ENCODE measurements around the gene GAPVD1.
A peak's percentile ranks its signal among the peaks of the same experiment; 100 is the strongest.

Gene GAPVD1

GRCh38 chr9:125317704-125318103 is 56.1 kb downstream of the GAPVD1 start:
- H3K4me1 ChIP-seq (ENCODE audit: control insufficient read depth, insufficient read depth, low read length): no peaks in the 10 kb centered on the region
- no peak overlapping the region for H3K27ac ChIP-seq (ENCODE audit: low read depth, low read length)
- H3K9me3 ChIP-seq (ENCODE audit: control insufficient read depth, insufficient read depth, low read depth, low read length): no peaks in the 10 kb centered on the region
- H3K9ac ChIP-seq (ENCODE audit: low read length): no peak overlapping the region
- H3K4me3 ChIP-seq (ENCODE audit: low read depth, low read length): no peak overlapping the region
- peaks cover 43% of the 10 kb centered on the region for H3K36me3 ChIP-seq (ENCODE audit: control insufficient read depth, insufficient read depth, low read length)
- no peaks in the 10 kb centered on the region for H3K27me3 ChIP-seq (ENCODE audit: control insufficient read depth, insufficient read depth, low read length)

GRCh38 chr9:125321496-125321895 is 59.9 kb downstream of the GAPVD1 start:
- Histone ChIP-seq H3K27me3 (ENCODE audit: control insufficient read depth, insufficient read depth, low read length) (no peaks in the 10 kb centered on the region), H3K36me3 (ENCODE audit: control insufficient read depth, insufficient read depth, low read length) (peaks cover 42% of the 10 kb centered on the region), H3K27ac (ENCODE audit: low read depth, low read length) (no peak overlapping the region), H3K9ac (ENCODE audit: low read length) (no peak overlapping the region), H3K4me1 (ENCODE audit: control insufficient read depth, insufficient read depth, low read length) (no peaks in the 10 kb centered on the region), H3K4me3 (ENCODE audit: low read depth, low read length) (no peak overlapping the region), H3K9me3 (ENCODE audit: control insufficient read depth, insufficient read depth, low read depth, low read length) (no peaks in the 10 kb centered on the region)

GRCh38 chr9:125323615-125324014 is 62.0 kb downstream of the GAPVD1 start:
- H3K9me3 ChIP-seq (ENCODE audit: control insufficient read depth, insufficient read depth, low read depth, low read length): no peaks in the 10 kb centered on the region
- H3K9ac ChIP-seq (ENCODE audit: low read length): no peak overlapping the region
- H3K27me3 ChIP-seq (ENCODE audit: control insufficient read depth, insufficient read depth, low read length): no peaks in the 10 kb centered on the region
- H3K36me3 ChIP-seq (ENCODE audit: control insufficient read depth, insufficient read depth, low read length): peaks cover 53% of the 10 kb centered on the region
- no peaks in the 10 kb centered on the region for H3K4me1 ChIP-seq (ENCODE audit: control insufficient read depth, insufficient read depth, low read length)
- no peak overlapping the region for H3K27ac ChIP-seq (ENCODE audit: low read depth, low read length)
- no peak overlapping the region for H3K4me3 ChIP-seq (ENCODE audit: low read depth, low read length)

GRCh38 chr9:125325826-125326225 is 64.2 kb downstream of the GAPVD1 start:
- no peaks in the 10 kb centered on the region for H3K9me3 ChIP-seq (ENCODE audit: control insufficient read depth, insufficient read depth, low read depth, low read length)
- no peaks in the 10 kb centered on the region for H3K4me1 ChIP-seq (ENCODE audit: control insufficient read depth, insufficient read depth, low read length)
- no peaks in the 10 kb centered on the region for H3K27me3 ChIP-seq (ENCODE audit: control insufficient read depth, insufficient read depth, low read length)
- H3K36me3 ChIP-seq (ENCODE audit: control insufficient read depth, insufficient read depth, low read length): peaks cover 63% of the 10 kb centered on the region
- no peak overlapping the region for H3K9ac ChIP-seq (ENCODE audit: low read length)
- H3K4me3 ChIP-seq (ENCODE audit: low read depth, low read length): no peak overlapping the region
- no peak overlapping the region for H3K27ac ChIP-seq (ENCODE audit: low read depth, low read length)

- no peaks in the 10 kb centered on the region for H3K27me3 ChIP-seq (ENCODE audit: control insufficient read depth, insufficient read depth, low read length)
- H3K36me3 ChIP-seq (ENCODE audit: control insufficient read depth, insufficient read depth, low read length): peaks cover 68% of the 10 kb centered on the region
- no peaks in the 10 kb centered on the region for H3K4me1 ChIP-seq (ENCODE audit: control insufficient read depth, insufficient read depth, low read length)
- no peak overlapping the region for H3K4me3 ChIP-seq (ENCODE audit: low read depth, low read length)
- H3K9me3 ChIP-seq (ENCODE audit: control insufficient read depth, insufficient read depth, low read depth, low read length): no peaks in the 10 kb centered on the region
- no peak overlapping the region for H3K9ac ChIP-seq (ENCODE audit: low read length)
- H3K27ac ChIP-seq (ENCODE audit: low read depth, low read length): no peak overlapping the region
These were observed 68.4 kb downstream of the GAPVD1 start for GRCh38 chr9:125329978-125330377.

- Histone ChIP-seq H3K36me3 (ENCODE audit: control insufficient read depth, insufficient read depth, low read length) (peaks cover 67% of the 10 kb centered on the region), H3K4me1 (ENCODE audit: control insufficient read depth, insufficient read depth, low read length) (no peaks in the 10 kb centered on the region), H3K9ac (ENCODE audit: low read length) (no peak overlapping the region), H3K9me3 (ENCODE audit: control insufficient read depth, insufficient read depth, low read depth, low read length) (no peaks in the 10 kb centered on the region), H3K27ac (ENCODE audit: low read depth, low read length) (no peak overlapping the region), H3K27me3 (ENCODE audit: control insufficient read depth, insufficient read depth, low read length) (no peaks in the 10 kb centered on the region), H3K4me3 (ENCODE audit: low read depth, low read length) (no peak overlapping the region)
These were observed 69.0 kb downstream of the GAPVD1 start for GRCh38 chr9:125330587-125330986.

GRCh38 chr9:125332527-125332926 is 70.9 kb downstream of the GAPVD1 start:
- H3K36me3 ChIP-seq (ENCODE audit: control insufficient read depth, insufficient read depth, low read length): peaks cover 59% of the 10 kb centered on the region
- no peak overlapping the region for H3K27ac ChIP-seq (ENCODE audit: low read depth, low read length)
- no peaks in the 10 kb centered on the region for H3K9me3 ChIP-seq (ENCODE audit: control insufficient read depth, insufficient read depth, low read depth, low read length)
- H3K4me3 ChIP-seq (ENCODE audit: low read depth, low read length): no peak overlapping the region
- H3K9ac ChIP-seq (ENCODE audit: low read length): no peak overlapping the region
- H3K4me1 ChIP-seq (ENCODE audit: control insufficient read depth, insufficient read depth, low read length): no peaks in the 10 kb centered on the region
- H3K27me3 ChIP-seq (ENCODE audit: control insufficient read depth, insufficient read depth, low read length): no peaks in the 10 kb centered on the region

- H3K4me3 ChIP-seq (ENCODE audit: low read depth, low read length): no peak overlapping the region
- H3K27me3 ChIP-seq (ENCODE audit: control insufficient read depth, insufficient read depth, low read length): no peaks in the 10 kb centered on the region
- H3K9ac ChIP-seq (ENCODE audit: low read length): no peak overlapping the region
- peaks cover 61% of the 10 kb centered on the region for H3K36me3 ChIP-seq (ENCODE audit: control insufficient read depth, insufficient read depth, low read length)
- 0 out of 2 replicates have a peak, but pooled peaks cover 1% of the 10 kb centered on the region for H3K4me1 ChIP-seq (ENCODE audit: control insufficient read depth, insufficient read depth, low read length)
- no peak overlapping the region for H3K27ac ChIP-seq (ENCODE audit: low read depth, low read length)
- no peaks in the 10 kb centered on the region for H3K9me3 ChIP-seq (ENCODE audit: control insufficient read depth, insufficient read depth, low read depth, low read length)
These were observed 75.6 kb downstream of the GAPVD1 start for GRCh38 chr9:125337236-125337635.

GRCh38 chr9:125338929-125339328 is 77.3 kb downstream of the GAPVD1 start:
- peaks cover 51% of the 10 kb centered on the region for H3K36me3 ChIP-seq (ENCODE audit: control insufficient read depth, insufficient read depth, low read length)
- no peak overlapping the region for H3K27ac ChIP-seq (ENCODE audit: low read depth, low read length)
- H3K9ac ChIP-seq (ENCODE audit: low read length): no peak overlapping the region
- no peaks in the 10 kb centered on the region for H3K27me3 ChIP-seq (ENCODE audit: control insufficient read depth, insufficient read depth, low read length)
- H3K9me3 ChIP-seq (ENCODE audit: control insufficient read depth, insufficient read depth, low read depth, low read length): no peaks in the 10 kb centered on the region
- H3K4me1 ChIP-seq (ENCODE audit: control insufficient read depth, insufficient read depth, low read length): peaks cover 17% of the 10 kb centered on the region
- H3K4me3 ChIP-seq (ENCODE audit: low read depth, low read length): no peak overlapping the region

- peaks cover 19% of the 10 kb centered on the region for H3K4me1 ChIP-seq (ENCODE audit: control insufficient read depth, insufficient read depth, low read length)
These were observed 79.9 kb downstream of the GAPVD1 start for GRCh38 chr9:125341566-125341965.

GRCh38 chr9:125343518-125344275 is 82.1 kb downstream of the GAPVD1 start:
- Histone ChIP-seq H3K4me3 (ENCODE audit: low read depth, low read length) (no peak overlapping the region), H3K4me1 (ENCODE audit: control insufficient read depth, insufficient read depth, low read length) (peaks cover 19% of the 10 kb centered on the region), H3K27ac (ENCODE audit: low read depth, low read length) (peak overlapping the region; percentile 20; the same call in 1 of the 2 replicates), H3K9ac (ENCODE audit: low read length) (no peak overlapping the region), H3K9me3 (ENCODE audit: control insufficient read depth, insufficient read depth, low read depth, low read length) (no peaks in the 10 kb centered on the region), H3K27me3 (ENCODE audit: control insufficient read depth, insufficient read depth, low read length) (no peaks in the 10 kb centered on the region), H3K36me3 (ENCODE audit: control insufficient read depth, insufficient read depth, low read length) (peaks cover 59% of the 10 kb centered on the region)

More at GRCh38 chr9:125341566-125341965, 79.9 kb downstream of the GAPVD1 start:
- no peak overlapping the region for H3K4me3 ChIP-seq (ENCODE audit: low read depth, low read length)
- no peaks in the 10 kb centered on the region for H3K9me3 ChIP-seq (ENCODE audit: control insufficient read depth, insufficient read depth, low read depth, low read length)
- no peaks in the 10 kb centered on the region for H3K27me3 ChIP-seq (ENCODE audit: control insufficient read depth, insufficient read depth, low read length)
- H3K27ac ChIP-seq (ENCODE audit: low read depth, low read length): no peak overlapping the region
- peaks cover 55% of the 10 kb centered on the region for H3K36me3 ChIP-seq (ENCODE audit: control insufficient read depth, insufficient read depth, low read length)
- no peak overlapping the region for H3K9ac ChIP-seq (ENCODE audit: low read length)
